Keratinocyte (primary cell): ENCODE data around the gene OGDHL. TPM values are rescaled to one million over a fixed set of nuclear protein-coding genes. Genes with fewer than 3 reads are reported as not detected.

Experiments used
- DNase-seq: peaks from one replicate; pipeline ENCODE4 v3.0.0-alpha.2; 2011; ENCODE audit warnings: low read depth, missing footprints, low spot score
- FAIRE-seq: peaks from 2 replicates; lab custom pipeline; 2011; peaks lifted over from hg19 to GRCh38; lab: Jason Lieb, UNC
- H2AFZ ChIP-seq: 2 replicates; pipeline ENCODE4 v1.6.0; 2012; ENCODE audit warnings: low read length, control low read depth, inconsistent platforms; ENCODE audit not compliant: control insufficient read depth
- H3K27ac ChIP-seq: 2 replicates; pipeline ENCODE4 v1.5.1; 2011; ENCODE audit warnings: low read length; ENCODE audit not compliant: control insufficient read depth, insufficient read depth
- H3K27me3 ChIP-seq: 3 replicates; pipeline ENCODE4 v1.6.0; 2011; ENCODE audit warnings: low read length; ENCODE audit not compliant: control insufficient read depth, insufficient read depth; ENCODE audit errors: extremely low read depth
- H3K36me3 ChIP-seq, 2 experiments: 2 replicates in 1 of 2; 3 replicates in 1 of 2; pipeline ENCODE4 v1.5.1; 2011; ENCODE audit warnings: low read length in 2 of 2, mild to moderate bottlenecking in 1 of 2; ENCODE audit not compliant: control insufficient read depth in 2 of 2, insufficient read depth in 2 of 2; ENCODE audit errors: extremely low read depth in 1 of 2
- H3K4me1 ChIP-seq: 3 replicates; pipeline ENCODE4 v1.5.1; 2011; ENCODE audit warnings: low read length; ENCODE audit not compliant: control insufficient read depth, insufficient read depth; ENCODE audit errors: extremely low read depth
- H3K4me2 ChIP-seq: 3 replicates; pipeline ENCODE4 v1.6.0; 2011; ENCODE audit warnings: low read depth, low read length; ENCODE audit not compliant: control insufficient read depth, insufficient read depth; ENCODE audit errors: extremely low read depth
- H3K4me3 ChIP-seq, 3 experiments: fragments of 200-600 bp in 1 of 3; sonication (generic) in 1 of 3; 2 replicates in 2 of 3; 3 replicates in 1 of 3; pipeline ENCODE4 v1.5.1; 2011 to 2016; ENCODE audit warnings: low read length in 3 of 3, mild to moderate bottlenecking in 3 of 3, control low read depth in 2 of 3, inconsistent platforms in 1 of 3, low read depth in 1 of 3, mixed read lengths in 1 of 3, mixed run types in 1 of 3, moderate library complexity in 1 of 3; ENCODE audit not compliant: control insufficient read depth in 2 of 3, insufficient read depth in 2 of 3; ENCODE audit errors: extremely low read depth in 1 of 3
- H3K79me2 ChIP-seq: 2 replicates; pipeline ENCODE4 v1.6.0; 2012; ENCODE audit warnings: low read length; ENCODE audit not compliant: control insufficient read depth, insufficient read depth
- H3K9ac ChIP-seq: 3 replicates; pipeline ENCODE4 v1.6.0; 2011; ENCODE audit warnings: low read length; ENCODE audit not compliant: control insufficient read depth, insufficient read depth; ENCODE audit errors: extremely low read depth
- H3K9me1 ChIP-seq: 3 replicates; pipeline ENCODE4 v1.6.0; 2011; ENCODE audit warnings: low read length; ENCODE audit not compliant: control insufficient read depth, insufficient read depth; ENCODE audit errors: extremely low read depth
- H3K9me3 ChIP-seq: 2 replicates; pipeline ENCODE4 v1.5.1; 2012; ENCODE audit warnings: low read depth, low read length; ENCODE audit not compliant: control insufficient read depth
- H4K20me1 ChIP-seq: 3 replicates; pipeline ENCODE4 v1.6.0; 2011; ENCODE audit warnings: low read length; ENCODE audit not compliant: control insufficient read depth, insufficient read depth; ENCODE audit errors: extremely low read depth
- EZH2 ChIP-seq: IDR thresholded peaks from one replicate; pipeline ENCODE4 v1.6.1; 2012; ENCODE audit warnings: inconsistent platforms, mild to moderate bottlenecking, low read length, moderate library complexity
- dilution Hi-C: fragments of 300-500 bp; cut with MboI; formaldehyde crosslinking; loops from one replicate; pipeline ENCODE4 v1.7.0; 2020; ENCODE audit warnings: low sequenced_read_pairs; ENCODE audit not compliant: extremely low pct_ligation_motif_present
- polyA plus RNA-seq, 5 experiments: library from polyadenylated mRNA; depleted of rRNA in 3 of 5; stranded (reverse) in 3 of 5; stranded (forward) in 1 of 5; unstranded in 1 of 5; fragments of >200 nt; gene quantifications; 1 replicate in 1 of 5; 2 replicates in 3 of 5; 3 replicates in 1 of 5; pipeline versions ENCODE4 v1.2.1 to v1.2.3, GENCODE V29; 2011 to 2012; ENCODE audit warnings: missing spikeins in 2 of 5, low read depth in 1 of 5, low replicate concordance in 1 of 5
- TF ChIP-seq, protein P1 (sequence below), 3 experiments: IDR thresholded peaks in 1 of 3; conservative IDR thresholded peaks in 1 of 3; optimal IDR thresholded peaks in 1 of 3; 2 replicates in 2 of 3; 3 replicates in 1 of 3; pipeline versions ENCODE3 to v1.5.1; 2011; ENCODE audit warnings: low read length in 3 of 3, mild to moderate bottlenecking in 3 of 3, moderate library complexity in 2 of 3, control low read depth in 1 of 3, inconsistent platforms in 1 of 3; ENCODE audit not compliant: insufficient read depth in 2 of 3; ENCODE audit errors: extremely low read depth in 1 of 3

Gene OGDHL
- polyA plus RNA-seq, 1 donor (not counting 4 experiments of a cell fraction or from before 2014, with no cell fraction given), result 0.09 TPM

DNA sequence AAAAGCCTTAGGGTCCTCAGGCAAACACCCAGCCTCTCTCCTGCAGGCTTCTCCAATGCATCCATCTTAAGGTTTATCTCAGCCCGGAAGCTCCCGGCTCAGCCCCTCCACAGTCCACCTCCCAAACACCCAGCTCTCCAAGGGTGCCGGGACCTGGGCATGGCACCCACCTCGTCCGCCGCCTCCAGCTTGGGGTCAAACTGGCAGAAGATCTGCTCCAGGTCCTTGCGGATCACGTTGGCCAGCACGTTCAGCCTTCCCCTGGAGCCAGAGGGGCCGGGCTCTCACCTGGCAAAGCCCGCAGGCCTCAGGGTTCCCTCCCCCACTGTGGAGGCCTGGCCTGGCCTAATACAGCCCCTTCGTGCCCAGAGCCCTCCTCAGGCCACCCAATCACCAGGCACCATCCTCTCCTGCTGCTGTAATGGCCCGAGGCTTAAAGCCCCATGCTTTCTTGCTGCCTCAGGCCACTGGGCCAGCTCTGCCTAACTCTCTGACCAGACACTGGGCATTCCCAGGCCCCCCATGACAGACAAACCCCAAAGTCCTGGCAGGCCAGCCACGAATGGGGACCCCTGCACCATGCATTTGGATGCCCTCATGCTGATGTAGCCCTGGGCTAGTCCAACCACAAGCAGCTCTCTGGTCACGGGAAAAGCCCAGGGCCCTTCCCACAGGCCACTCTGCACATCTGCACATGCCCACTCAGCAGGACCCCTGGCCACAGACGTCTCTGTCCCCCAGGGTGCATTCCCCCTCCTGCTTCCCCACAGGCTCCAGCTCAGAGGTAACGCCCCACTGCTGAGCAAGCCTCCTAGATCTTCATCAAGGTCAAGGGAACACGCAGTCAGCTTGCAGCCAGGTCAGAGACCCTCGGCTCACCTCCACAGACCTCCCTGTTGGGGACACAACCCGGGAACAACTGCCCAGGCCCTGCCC lies 12.3 kb downstream of the OGDHL start:
- dilution Hi-C loops, result no loop called here
- no peaks in the 10 kb centered on the region for H3K27me3 ChIP-seq
- H3K79me2 ChIP-seq, result no peaks in the 10 kb centered on the region
- no peak overlapping the region for H3K27ac ChIP-seq
- no peaks in the 10 kb centered on the region for H4K20me1 ChIP-seq
- H3K4me3 ChIP-seq, result no peak overlapping the region
- FAIRE-seq (no peak), DNase-seq (no peak)
- no peak overlapping the region for H3K4me2 ChIP-seq
- no peaks in the 10 kb centered on the region for H3K4me1 ChIP-seq
- no peaks in the 10 kb centered on the region for H3K9me1 ChIP-seq
- H3K9me3 ChIP-seq, result no peaks in the 10 kb centered on the region
- no peak overlapping the region for H3K9ac ChIP-seq
- H3K36me3 ChIP-seq, result no peaks in the 10 kb centered on the region
- TF ChIP-seq, protein P1, sequence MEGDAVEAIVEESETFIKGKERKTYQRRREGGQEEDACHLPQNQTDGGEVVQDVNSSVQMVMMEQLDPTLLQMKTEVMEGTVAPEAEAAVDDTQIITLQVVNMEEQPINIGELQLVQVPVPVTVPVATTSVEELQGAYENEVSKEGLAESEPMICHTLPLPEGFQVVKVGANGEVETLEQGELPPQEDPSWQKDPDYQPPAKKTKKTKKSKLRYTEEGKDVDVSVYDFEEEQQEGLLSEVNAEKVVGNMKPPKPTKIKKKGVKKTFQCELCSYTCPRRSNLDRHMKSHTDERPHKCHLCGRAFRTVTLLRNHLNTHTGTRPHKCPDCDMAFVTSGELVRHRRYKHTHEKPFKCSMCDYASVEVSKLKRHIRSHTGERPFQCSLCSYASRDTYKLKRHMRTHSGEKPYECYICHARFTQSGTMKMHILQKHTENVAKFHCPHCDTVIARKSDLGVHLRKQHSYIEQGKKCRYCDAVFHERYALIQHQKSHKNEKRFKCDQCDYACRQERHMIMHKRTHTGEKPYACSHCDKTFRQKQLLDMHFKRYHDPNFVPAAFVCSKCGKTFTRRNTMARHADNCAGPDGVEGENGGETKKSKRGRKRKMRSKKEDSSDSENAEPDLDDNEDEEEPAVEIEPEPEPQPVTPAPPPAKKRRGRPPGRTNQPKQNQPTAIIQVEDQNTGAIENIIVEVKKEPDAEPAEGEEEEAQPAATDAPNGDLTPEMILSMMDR (optimal IDR thresholded peaks at IDR 0.05 in 1 of 3, IDR thresholded peaks at IDR 0.05 in 1 of 3, conservative IDR thresholded peaks at IDR 0.05 in 1 of 3; ENCODE audit: extremely low read depth in 1 of 3, insufficient read depth in 2 of 3, low read length in 3 of 3), result no peak
- no peak for TF ChIP-seq EZH2
- H2AFZ ChIP-seq, result no peak overlapping the region

- no peaks in the 10 kb centered on the region for H3K9me3 ChIP-seq
- H2AFZ ChIP-seq, result no peak overlapping the region
- FAIRE-seq (no peak), DNase-seq (no peak)
- no peaks in the 10 kb centered on the region for H3K9me1 ChIP-seq
- H3K36me3 ChIP-seq, result no peaks in the 10 kb centered on the region
- H4K20me1 ChIP-seq, result no peaks in the 10 kb centered on the region
- dilution Hi-C loops, result no loop called here
- no peaks in the 10 kb centered on the region for H3K27me3 ChIP-seq
- no peaks in the 10 kb centered on the region for H3K4me1 ChIP-seq
- no peaks in the 10 kb centered on the region for H3K79me2 ChIP-seq
- TF ChIP-seq, protein P1 (optimal IDR thresholded peaks at IDR 0.05 in 1 of 3, IDR thresholded peaks at IDR 0.05 in 1 of 3, conservative IDR thresholded peaks at IDR 0.05 in 1 of 3; ENCODE audit: extremely low read depth in 1 of 3, insufficient read depth in 2 of 3, low read length in 3 of 3), result no peak
- TF ChIP-seq EZH2, result no peak
- H3K27ac ChIP-seq, result no peak overlapping the region
- H3K9ac ChIP-seq, result no peak overlapping the region
- no peak overlapping the region for H3K4me2 ChIP-seq
- H3K4me3 ChIP-seq, result no peak overlapping the region
Observed at GRCh38 chr10:49749144-49749543, 13.0 kb downstream of the OGDHL start.
